T-helper 2 cell (primary cell): ENCODE measurements around the gene TSPAN11.

Source experiments
- DNase-seq, 5 experiments: peaks; one replicate each; pipeline versions ENCODE4 v3.0.0 to v3.0.0-alpha.2; 2012 to 2022

The TSPAN11 gene

GRCh38 chr12:30980955-30981662 lies 54.6 kb downstream of the TSPAN11 start:
- no peak for DNase-seq

- no peak for DNase-seq
Observed at GRCh38 chr12:30982413-30982812, 55.9 kb downstream of the TSPAN11 start.

- DNase-seq: peak in 1 of 5 experiments; percentile 39
Observed at GRCh38 chr12:30985814-30986452, 59.4 kb downstream of the TSPAN11 start.

- DNase-seq: no peak
Observed at GRCh38 chr12:30988086-30988485, 61.5 kb downstream of the TSPAN11 start.

- no peak for DNase-seq
Observed at GRCh38 chr12:30988646-30989286, 62.2 kb downstream of the TSPAN11 start.

- DNase-seq: peak in 1 of 5 experiments; percentile 62
Observed at GRCh38 chr12:30989754-30990153, 63.2 kb downstream of the TSPAN11 start.

- DNase-seq: no peak
Observed at GRCh38 chr12:30990316-30990715, 63.8 kb downstream of the TSPAN11 start.

- no peak for DNase-seq
Observed at GRCh38 chr12:30990776-30991175, 64.2 kb downstream of the TSPAN11 start.

GRCh38 chr12:30991466-30991865 lies 64.9 kb downstream of the TSPAN11 start:
- no peak for DNase-seq

GRCh38 chr12:30992381-30992780 lies 65.8 kb downstream of the TSPAN11 start:
- no peak for DNase-seq

- DNase-seq: no peak
Observed at GRCh38 chr12:30993766-30994165, 67.2 kb downstream of the TSPAN11 start.

- no peak for DNase-seq
Observed at GRCh38 chr12:30994274-30994673, 67.7 kb downstream of the TSPAN11 start.

- no peak for DNase-seq
Observed at GRCh38 chr12:30996255-30996654, 69.7 kb downstream of the TSPAN11 start.

- no peak for DNase-seq
Observed at GRCh38 chr12:30996752-30997151, 70.2 kb downstream of the TSPAN11 start.

GRCh38 chr12:30997685-30998440 lies 71.3 kb downstream of the TSPAN11 start:
- no peak for DNase-seq

- no peak for DNase-seq
Observed at GRCh38 chr12:30999011-30999410, 72.5 kb downstream of the TSPAN11 start.

GRCh38 chr12:30999723-31000122 lies 73.2 kb downstream of the TSPAN11 start:
- DNase-seq: no peak

- DNase-seq: no peak
Observed at GRCh38 chr12:31000751-31001150, 74.2 kb downstream of the TSPAN11 start.

GRCh38 chr12:31001581-31002360 lies 75.2 kb downstream of the TSPAN11 start:
- DNase-seq: no peak

- DNase-seq: no peak
Observed at GRCh38 chr12:31002361-31002725, 75.8 kb downstream of the TSPAN11 start.

GRCh38 chr12:31002999-31003398 lies 76.5 kb downstream of the TSPAN11 start:
- no peak for DNase-seq

GRCh38 chr12:31003861-31004640 lies 77.5 kb downstream of the TSPAN11 start:
- DNase-seq: no peak
